NOMO-1 treated with dmso at 0.1 percent for 144 hours (cell line): Measurements from ENCODE around the gene CXCL13.
"Not testable (repeated sequence)": the region's sequence is repeated elsewhere in the genome, so short reads cannot be mapped to it uniquely, and the experiment has no call there.

ENCODE experiments used
- DNase-seq: peaks from one replicate; lab custom pipeline; 2025; ENCODE audit not compliant: unreplicated experiment; lab: John Stamatoyannopoulos, UW

The CXCL13 gene

GRCh38 chr4:77605210-77605902, at the start of gene CXCL13:
Gene CXCL13 (plus strand): TSS chr4:77605820. CDS start chr4:77605866, 46 bp downstream.
- DNase-seq: no peak

GRCh38 chr4:77560170-77560569, 45.5 kb upstream of the CXCL13 start:
- no peak for DNase-seq

GRCh38 chr4:77561720-77562119, 43.9 kb upstream of the CXCL13 start:
- not testable (repeated sequence) for DNase-seq

GRCh38 chr4:77564231-77564630, 41.4 kb upstream of the CXCL13 start:
- no peak for DNase-seq

GRCh38 chr4:77566148-77566547, 39.5 kb upstream of the CXCL13 start:
- no peak for DNase-seq

GRCh38 chr4:77567549-77567948, 38.1 kb upstream of the CXCL13 start:
- DNase-seq: no peak

- DNase-seq: not testable (repeated sequence)
Observed at GRCh38 chr4:77570508-77571214, 35.0 kb upstream of the CXCL13 start.

- no peak for DNase-seq
Observed at GRCh38 chr4:77576351-77576750, 29.3 kb upstream of the CXCL13 start.

GRCh38 chr4:77578145-77578544, 27.5 kb upstream of the CXCL13 start:
- no peak for DNase-seq

- DNase-seq: no peak
Observed at GRCh38 chr4:77579406-77580076, 26.1 kb upstream of the CXCL13 start.

GRCh38 chr4:77581724-77582123, 23.9 kb upstream of the CXCL13 start:
- no peak for DNase-seq

- no peak for DNase-seq
Observed at GRCh38 chr4:77582156-77582555, 23.5 kb upstream of the CXCL13 start.

- DNase-seq: no peak
Observed at GRCh38 chr4:77582711-77583110, 22.9 kb upstream of the CXCL13 start.

- peak; percentile 57 for DNase-seq
Observed at GRCh38 chr4:77586951-77587383, 18.7 kb upstream of the CXCL13 start.

GRCh38 chr4:77590482-77590881, 15.1 kb upstream of the CXCL13 start:
- no peak for DNase-seq

GRCh38 chr4:77591532-77591931, 14.1 kb upstream of the CXCL13 start:
- no peak for DNase-seq

- no peak for DNase-seq
Observed at GRCh38 chr4:77593101-77593500, 12.5 kb upstream of the CXCL13 start.

GRCh38 chr4:77593993-77594392, 11.6 kb upstream of the CXCL13 start:
- DNase-seq: no peak

- DNase-seq: no peak
Observed at GRCh38 chr4:77595364-77595973, 10.2 kb upstream of the CXCL13 start.

- DNase-seq: no peak
Observed at GRCh38 chr4:77599378-77599777, 6.2 kb upstream of the CXCL13 start.
